Measurements from ENCODE around the gene CACNA1S. TPM values are rescaled to one million over a fixed set of nuclear protein-coding genes. Genes with fewer than 3 reads are reported as not detected.

Gene CACNA1S
- total and polyA plus RNA-seq, 2 of the 13 experiments (the other 11 are each of a cell fraction or from before 2014, with no cell fraction given): not detected

DNA sequence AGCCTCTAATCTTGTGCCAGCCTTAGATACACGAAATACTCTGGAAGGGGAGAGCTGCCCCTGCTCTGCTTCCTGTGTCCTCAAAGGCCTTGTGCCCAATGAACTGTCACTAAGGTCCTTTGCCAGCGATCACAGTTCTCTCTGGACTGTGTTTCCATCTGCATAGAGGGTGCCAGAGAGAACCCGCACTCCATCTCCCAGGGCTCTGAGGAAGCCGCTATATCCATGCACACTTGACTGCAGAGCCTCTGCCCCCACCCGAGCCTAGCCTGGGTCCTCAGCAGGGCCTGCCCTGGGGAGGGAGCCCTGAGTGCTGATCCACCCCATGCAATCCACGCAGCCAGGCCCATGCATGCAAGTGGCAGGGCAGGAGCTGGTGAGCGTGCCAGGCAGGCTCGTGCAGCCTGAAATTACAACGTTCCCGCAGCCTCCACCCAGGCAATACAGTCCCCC is 58.1 kb downstream of the CACNA1S start:
- intact Hi-C loops (cut with micrococcal nuclease; ENCODE audit: unreplicated experiment) (no loop called here), in situ Hi-C loops (cut with HindIII; ENCODE audit: extremely low pct_ligation_motif_present, low pct_unique_long_range_greater_than_20kb) (no loop called here)
- POLR2A ChIA-PET: no interaction called here
- Histone ChIP-seq H3K79me2 (ENCODE audit: insufficient read depth, low read length) (no peaks in the 10 kb centered on the region), H3K36me3 (replicated peaks in 1 of 2; ENCODE audit: control insufficient read depth in 1 of 2, insufficient read depth in 2 of 2, low read length in 2 of 2) (no peaks in the 10 kb centered on the region), H3K9me3 (ENCODE audit: low read length) (no peaks in the 10 kb centered on the region), H3K27ac (ENCODE audit: extremely low read length, insufficient read depth, low read length) (no peak overlapping the region), H4K20me1 (ENCODE audit: insufficient read depth, low read length) (no peaks in the 10 kb centered on the region), H2AFZ (ENCODE audit: low read length) (no peak overlapping the region), H3K4me2 (ENCODE audit: low read depth, low read length) (no peak overlapping the region), H3K4me3 (replicated peaks in 1 of 3; ENCODE audit: insufficient read depth in 1 of 3, low read depth in 2 of 3, low read length in 3 of 3) (no peak overlapping the region), H3K9ac (ENCODE audit: insufficient read depth, low read depth, low read length) (no peak overlapping the region), H3K27me3 (ENCODE audit: control insufficient read depth in 1 of 2, insufficient read depth in 2 of 2, low read length in 2 of 2) (peaks cover 6 to 31% of the 10 kb centered on the region in 2 experiments; a peak in 3 of 5 replicates), H3K4me1 (ENCODE audit: insufficient read depth, low read length) (no peaks in the 10 kb centered on the region)
- no peak for ATAC-seq
- CTCF ChIA-PET (ENCODE audit: low intra/inter-chr PET ratio, low total read pairs): no interaction called here
- DNase-seq (ENCODE audit: low spot score): no peak
- no peak for FAIRE-seq
- no TSS peak for BruUV-seq (replicated peaks)
- 43% methylated on average over 8 of the region's 10 CpGs for WGBS (ENCODE audit: low lambda C conversion rate)
- no peak for TF ChIP-seq ZFAT (CRISPR knock-in tag; conservative IDR thresholded peaks at IDR 0.05)
- no peak for TF ChIP-seq ZNF431 (CRISPR knock-in tag; IDR thresholded peaks at IDR 0.05; ENCODE audit: borderline replicate concordance, low read depth)
- no peak for TF ChIP-seq ZBTB7A (CRISPR knock-in tag; IDR thresholded peaks at IDR 0.05)
- TF ChIP-seq MZF1 (CRISPR knock-in tag; IDR thresholded peaks at IDR 0.05; ENCODE audit: borderline replicate concordance): no peak
- TF ChIP-seq, protein P1, sequence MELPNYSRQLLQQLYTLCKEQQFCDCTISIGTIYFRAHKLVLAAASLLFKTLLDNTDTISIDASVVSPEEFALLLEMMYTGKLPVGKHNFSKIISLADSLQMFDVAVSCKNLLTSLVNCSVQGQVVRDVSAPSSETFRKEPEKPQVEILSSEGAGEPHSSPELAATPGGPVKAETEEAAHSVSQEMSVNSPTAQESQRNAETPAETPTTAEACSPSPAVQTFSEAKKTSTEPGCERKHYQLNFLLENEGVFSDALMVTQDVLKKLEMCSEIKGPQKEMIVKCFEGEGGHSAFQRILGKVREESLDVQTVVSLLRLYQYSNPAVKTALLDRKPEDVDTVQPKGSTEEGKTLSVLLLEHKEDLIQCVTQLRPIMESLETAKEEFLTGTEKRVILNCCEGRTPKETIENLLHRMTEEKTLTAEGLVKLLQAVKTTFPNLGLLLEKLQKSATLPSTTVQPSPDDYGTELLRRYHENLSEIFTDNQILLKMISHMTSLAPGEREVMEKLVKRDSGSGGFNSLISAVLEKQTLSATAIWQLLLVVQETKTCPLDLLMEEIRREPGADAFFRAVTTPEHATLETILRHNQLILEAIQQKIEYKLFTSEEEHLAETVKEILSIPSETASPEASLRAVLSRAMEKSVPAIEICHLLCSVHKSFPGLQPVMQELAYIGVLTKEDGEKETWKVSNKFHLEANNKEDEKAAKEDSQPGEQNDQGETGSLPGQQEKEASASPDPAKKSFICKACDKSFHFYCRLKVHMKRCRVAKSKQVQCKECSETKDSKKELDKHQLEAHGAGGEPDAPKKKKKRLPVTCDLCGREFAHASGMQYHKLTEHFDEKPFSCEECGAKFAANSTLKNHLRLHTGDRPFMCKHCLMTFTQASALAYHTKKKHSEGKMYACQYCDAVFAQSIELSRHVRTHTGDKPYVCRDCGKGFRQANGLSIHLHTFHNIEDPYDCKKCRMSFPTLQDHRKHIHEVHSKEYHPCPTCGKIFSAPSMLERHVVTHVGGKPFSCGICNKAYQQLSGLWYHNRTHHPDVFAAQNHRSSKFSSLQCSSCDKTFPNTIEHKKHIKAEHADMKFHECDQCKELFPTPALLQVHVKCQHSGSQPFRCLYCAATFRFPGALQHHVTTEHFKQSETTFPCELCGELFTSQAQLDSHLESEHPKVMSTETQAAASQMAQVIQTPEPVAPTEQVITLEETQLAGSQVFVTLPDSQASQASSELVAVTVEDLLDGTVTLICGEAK (IDR thresholded peaks at IDR 0.05): no peak
- TF ChIP-seq, protein P1 (CRISPR knock-in tag; IDR thresholded peaks at IDR 0.05): no peak
- no peak for TF ChIP-seq NPAS2 (CRISPR knock-in tag; IDR thresholded peaks at IDR 0.05; ENCODE audit: borderline replicate concordance)
- TF ChIP-seq ZSCAN31 (CRISPR knock-in tag; IDR thresholded peaks at IDR 0.05; ENCODE audit: low read depth): no peak
- TF ChIP-seq ZNF17 (CRISPR knock-in tag; IDR thresholded peaks at IDR 0.05): no peak
- TF ChIP-seq ZNF383 (CRISPR knock-in tag; IDR thresholded peaks at IDR 0.05; ENCODE audit: borderline replicate concordance): no peak
- TF ChIP-seq, protein P2, sequence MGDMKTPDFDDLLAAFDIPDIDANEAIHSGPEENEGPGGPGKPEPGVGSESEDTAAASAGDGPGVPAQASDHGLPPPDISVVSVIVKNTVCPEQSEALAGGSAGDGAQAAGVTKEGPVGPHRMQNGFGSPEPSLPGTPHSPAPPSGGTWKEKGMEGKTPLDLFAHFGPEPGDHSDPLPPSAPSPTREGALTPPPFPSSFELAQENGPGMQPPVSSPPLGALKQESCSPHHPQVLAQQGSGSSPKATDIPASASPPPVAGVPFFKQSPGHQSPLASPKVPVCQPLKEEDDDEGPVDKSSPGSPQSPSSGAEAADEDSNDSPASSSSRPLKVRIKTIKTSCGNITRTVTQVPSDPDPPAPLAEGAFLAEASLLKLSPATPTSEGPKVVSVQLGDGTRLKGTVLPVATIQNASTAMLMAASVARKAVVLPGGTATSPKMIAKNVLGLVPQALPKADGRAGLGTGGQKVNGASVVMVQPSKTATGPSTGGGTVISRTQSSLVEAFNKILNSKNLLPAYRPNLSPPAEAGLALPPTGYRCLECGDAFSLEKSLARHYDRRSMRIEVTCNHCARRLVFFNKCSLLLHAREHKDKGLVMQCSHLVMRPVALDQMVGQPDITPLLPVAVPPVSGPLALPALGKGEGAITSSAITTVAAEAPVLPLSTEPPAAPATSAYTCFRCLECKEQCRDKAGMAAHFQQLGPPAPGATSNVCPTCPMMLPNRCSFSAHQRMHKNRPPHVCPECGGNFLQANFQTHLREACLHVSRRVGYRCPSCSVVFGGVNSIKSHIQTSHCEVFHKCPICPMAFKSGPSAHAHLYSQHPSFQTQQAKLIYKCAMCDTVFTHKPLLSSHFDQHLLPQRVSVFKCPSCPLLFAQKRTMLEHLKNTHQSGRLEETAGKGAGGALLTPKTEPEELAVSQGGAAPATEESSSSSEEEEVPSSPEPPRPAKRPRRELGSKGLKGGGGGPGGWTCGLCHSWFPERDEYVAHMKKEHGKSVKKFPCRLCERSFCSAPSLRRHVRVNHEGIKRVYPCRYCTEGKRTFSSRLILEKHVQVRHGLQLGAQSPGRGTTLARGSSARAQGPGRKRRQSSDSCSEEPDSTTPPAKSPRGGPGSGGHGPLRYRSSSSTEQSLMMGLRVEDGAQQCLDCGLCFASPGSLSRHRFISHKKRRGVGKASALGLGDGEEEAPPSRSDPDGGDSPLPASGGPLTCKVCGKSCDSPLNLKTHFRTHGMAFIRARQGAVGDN (CRISPR knock-in tag; IDR thresholded peaks at IDR 0.05): no peak
- TF ChIP-seq WIZ (CRISPR knock-in tag; IDR thresholded peaks at IDR 0.05): no peak
